Gastroesophageal sphincter (tissue), 4 donors: ENCODE measurements around the gene SNAPC1. TPM values are rescaled to one million over a fixed set of nuclear protein-coding genes. Genes with fewer than 3 reads are reported as not detected.

Experiments used
- ATAC-seq: fragments of 150-250 bp; one replicate; pipeline ENCODE4 v1.9.1; 2016; ENCODE audit warnings: mild to moderate bottlenecking, moderate library complexity
- H3K27ac ChIP-seq, 4 donors: fragments of 200-600 bp; sonication (generic) in 3 of 4; 1 replicate in 3 of 4; 2 replicates in 1 of 4; pipeline ENCODE4 v1.5.1; 2016 to 2019
- H3K27me3 ChIP-seq: fragments of 200-600 bp; sonication (generic); one replicate; pipeline ENCODE4 v1.5.1; 2019
- H3K36me3 ChIP-seq, 2 donors: fragments of 200-600 bp; sonication (generic); one replicate each; pipeline ENCODE4 v1.5.1; 2019; ENCODE audit warnings: control low read depth in 1 of 2
- H3K4me1 ChIP-seq, 3 donors: fragments of 200-600 bp; sonication (generic); 1 replicate in 2 of 3; 2 replicates in 1 of 3; pipeline ENCODE4 v1.5.1; 2016 to 2019; ENCODE audit warnings: control low read depth in 2 of 3
- H3K4me3 ChIP-seq, 2 donors: fragments of 200-600 bp; sonication (generic); one replicate each; pipeline ENCODE4 v1.5.1; 2019; ENCODE audit warnings: mild to moderate bottlenecking in 1 of 2, moderate library complexity in 1 of 2
- H3K9me3 ChIP-seq, 3 donors: fragments of 200-600 bp; sonication (generic); one replicate each; pipeline ENCODE4 v1.5.1; 2017 to 2019; ENCODE audit warnings: control low read depth in 2 of 3
- CTCF ChIP-seq, 4 experiments: fragments of 200-600 bp in 2 of 4; fragments of 450-650 bp in 2 of 4; sonication (generic) in 1 of 4; IDR thresholded peaks; one replicate each; pipeline ENCODE4 v1.5.1; 2017 to 2019; ENCODE audit warnings: antibody characterized with exemption in 4 of 4, mild to moderate bottlenecking in 2 of 4, moderate library complexity in 2 of 4
- EP300 ChIP-seq: sonication (generic); formaldehyde crosslinking; IDR thresholded peaks from one replicate; pipeline ENCODE4 v1.6.1; 2017; ENCODE audit warnings: antibody characterized with exemption, mild to moderate bottlenecking
- POLR2A ChIP-seq, 2 donors: fragments of 450-650 bp; IDR thresholded peaks; one replicate each; pipeline ENCODE4 v1.6.1; 2017; ENCODE audit warnings: antibody characterized with exemption in 2 of 2, mild to moderate bottlenecking in 2 of 2, moderate library complexity in 1 of 2
- POLR2AphosphoS5 ChIP-seq: sonication (generic); formaldehyde crosslinking; IDR thresholded peaks from one replicate; pipeline ENCODE4 v1.6.1; 2017; ENCODE audit warnings: antibody characterized with exemption
- total RNA-seq, 4 donors: library from RNA; depleted of rRNA; stranded (reverse); fragments of >200 nt; gene quantifications; one replicate each; pipeline ENCODE4 v1.1.0, GENCODE V29; 2016

The SNAPC1 gene
- total RNA-seq, 4 donors from 2014 or later, result 5.4 to 8.7 (median 6.7) TPM

GRCh38 chr14:61841145-61841544, 78.9 kb downstream of the SNAPC1 start:
- TF ChIP-seq POLR2AphosphoS5, result no peak
- TF ChIP-seq POLR2A (IDR thresholded peaks at IDR 0.05), result no peak
- TF ChIP-seq EP300, result no peak
- no peak for TF ChIP-seq CTCF (IDR thresholded peaks at IDR 0.05)
- peaks cover 0 to 5% (median 0%) of the 10 kb centered on the region in 3 donors for H3K9me3 ChIP-seq
- no peak overlapping the region for H3K27ac ChIP-seq
- H3K27me3 ChIP-seq, result no peaks in the 10 kb centered on the region
- H3K4me3 ChIP-seq, result no peak overlapping the region
- H3K36me3 ChIP-seq, result no peaks in the 10 kb centered on the region
- no peaks in the 10 kb centered on the region for H3K4me1 ChIP-seq
- no peak for ATAC-seq

Other genes with a start within 250 kb of the SNAPC1 start
- 100 to 1,000 TPM in 3 of 4 donors, 10 to 100 TPM in 1; 84.3 to 120 (median 111) TPM for gene HIF1A, start 66.9 kb upstream of the SNAPC1 start, total RNA-seq
- gene SYT16, start 50.3 kb downstream of the SNAPC1 start, total RNA-seq, result under 1 TPM in 2 of 4 donors, not detected in 2; 0.73 to 0.81 TPM